OCI-LY1 (cell line): Measurements from ENCODE around the gene SELENOK.

ENCODE experiments used
- EZH2 ChIP-seq: fragments of 200-600 bp; sonication (generic), shearing (Covaris generic); IDR thresholded peaks from 2 replicates; pipeline ENCODE4 v1.8.0; 2017; ENCODE audit warnings: borderline replicate concordance, mixed run types, mild to moderate bottlenecking, antibody characterized with exemption, low read length, moderate library complexity, mixed read lengths
- TF ChIP-seq, protein P1 (sequence below): fragments of 200-600 bp; sonication (generic), shearing (Covaris generic); IDR thresholded peaks from 2 replicates; pipeline ENCODE4 v1.5.1; 2017; ENCODE audit warnings: mild to moderate bottlenecking, antibody characterized with exemption, low read length, moderate library complexity, mixed read lengths

DNA sequence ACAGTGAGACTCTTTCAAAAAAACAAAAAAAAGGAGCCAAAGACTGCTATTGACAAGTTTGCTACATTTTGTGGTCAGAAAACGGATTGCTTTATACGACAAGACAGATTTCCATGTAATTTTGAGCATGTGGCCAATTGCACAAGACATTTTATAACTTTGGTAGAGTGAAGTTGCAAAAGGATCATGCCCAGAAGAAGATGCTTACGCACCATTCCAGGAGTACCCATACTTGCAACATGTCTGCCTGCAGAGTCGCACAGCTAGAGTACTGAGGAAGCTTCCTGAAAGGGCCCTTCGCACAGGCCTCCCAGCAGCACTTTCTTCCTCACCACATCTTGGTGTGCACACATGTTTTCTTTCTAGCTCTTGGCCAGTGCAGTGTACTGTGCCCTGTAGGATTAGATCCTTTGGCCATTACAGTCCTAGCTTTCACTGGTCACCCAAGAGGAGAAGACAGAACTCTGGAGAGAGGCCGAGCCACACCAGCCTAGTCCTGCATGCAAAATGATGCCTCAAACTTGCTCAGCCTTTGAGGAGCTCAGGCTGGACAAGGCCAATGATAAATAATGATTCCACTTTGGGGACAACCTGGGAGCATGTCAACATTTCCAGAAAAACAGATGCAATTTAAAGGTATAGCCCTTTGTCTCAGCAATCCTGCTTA lies 57.1 kb downstream of the SELENOK start:
- TF ChIP-seq, protein P1, sequence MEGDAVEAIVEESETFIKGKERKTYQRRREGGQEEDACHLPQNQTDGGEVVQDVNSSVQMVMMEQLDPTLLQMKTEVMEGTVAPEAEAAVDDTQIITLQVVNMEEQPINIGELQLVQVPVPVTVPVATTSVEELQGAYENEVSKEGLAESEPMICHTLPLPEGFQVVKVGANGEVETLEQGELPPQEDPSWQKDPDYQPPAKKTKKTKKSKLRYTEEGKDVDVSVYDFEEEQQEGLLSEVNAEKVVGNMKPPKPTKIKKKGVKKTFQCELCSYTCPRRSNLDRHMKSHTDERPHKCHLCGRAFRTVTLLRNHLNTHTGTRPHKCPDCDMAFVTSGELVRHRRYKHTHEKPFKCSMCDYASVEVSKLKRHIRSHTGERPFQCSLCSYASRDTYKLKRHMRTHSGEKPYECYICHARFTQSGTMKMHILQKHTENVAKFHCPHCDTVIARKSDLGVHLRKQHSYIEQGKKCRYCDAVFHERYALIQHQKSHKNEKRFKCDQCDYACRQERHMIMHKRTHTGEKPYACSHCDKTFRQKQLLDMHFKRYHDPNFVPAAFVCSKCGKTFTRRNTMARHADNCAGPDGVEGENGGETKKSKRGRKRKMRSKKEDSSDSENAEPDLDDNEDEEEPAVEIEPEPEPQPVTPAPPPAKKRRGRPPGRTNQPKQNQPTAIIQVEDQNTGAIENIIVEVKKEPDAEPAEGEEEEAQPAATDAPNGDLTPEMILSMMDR, result no peak
- TF ChIP-seq EZH2, result no peak
